Measurements from ENCODE around the gene GTPBP4. TPM values are rescaled to one million over a fixed set of nuclear protein-coding genes. Genes with fewer than 3 reads are reported as not detected.
"Not testable (repeated sequence)": the region's sequence is repeated elsewhere in the genome, so short reads cannot be mapped to it uniquely, and the experiment has no call there.

Gene GTPBP4
- total RNA-seq, 1 experiment from 2014 or later, result 71.1 TPM

DNA sequence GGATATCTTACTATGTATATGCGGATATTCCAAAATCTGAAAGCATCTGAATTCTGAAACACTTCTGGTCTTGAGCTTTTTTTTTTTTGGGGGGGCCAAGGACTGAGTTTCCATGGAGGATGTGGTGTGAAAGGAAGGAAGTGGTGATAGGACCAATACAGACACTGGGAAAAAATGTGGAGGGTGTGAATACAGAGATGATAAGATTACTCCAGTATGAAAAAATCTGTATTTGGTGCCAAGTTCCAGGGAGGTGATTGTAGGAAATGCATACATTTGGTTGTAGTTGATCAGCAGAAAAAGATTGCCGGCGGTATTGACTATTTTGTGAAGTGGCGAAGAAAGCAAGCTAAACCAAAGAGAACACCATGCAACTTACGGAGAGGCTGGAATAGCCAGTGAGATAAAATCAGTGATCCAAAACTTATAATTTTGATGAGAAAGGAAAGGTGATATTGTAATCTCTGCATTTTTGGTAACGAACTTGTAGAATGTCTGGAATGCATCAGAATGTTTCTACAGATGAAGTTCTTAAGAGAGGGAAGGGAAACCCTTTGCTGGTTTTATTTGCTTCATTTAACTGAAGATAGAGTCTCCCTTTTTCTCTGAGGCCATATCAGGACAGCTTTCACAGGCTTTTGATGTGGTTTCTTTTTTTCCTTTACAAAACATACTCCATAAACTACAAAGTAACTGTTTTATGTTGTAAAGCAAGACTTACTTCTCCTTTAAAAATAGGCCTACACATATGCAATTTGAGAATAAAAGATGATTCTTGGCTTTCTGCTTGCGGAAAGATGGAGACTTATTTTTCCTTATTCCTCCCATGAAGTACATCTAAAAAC is 73.9 kb downstream of the GTPBP4 start:
- no peak for DNase-seq (ENCODE audit: low read depth, low spot score)
- in situ Hi-C loops (cut with HindIII; ENCODE audit: low pct_unique_long_range_greater_than_20kb, low sequenced_read_pairs), result no loop called here

- no peak for DNase-seq (ENCODE audit: low read depth, low spot score)
- in situ Hi-C loops (cut with HindIII; ENCODE audit: low pct_unique_long_range_greater_than_20kb, low sequenced_read_pairs), result no loop called here
These were observed 75.1 kb downstream of the GTPBP4 start for GRCh38 chr10:1063232-1063865.

DNA sequence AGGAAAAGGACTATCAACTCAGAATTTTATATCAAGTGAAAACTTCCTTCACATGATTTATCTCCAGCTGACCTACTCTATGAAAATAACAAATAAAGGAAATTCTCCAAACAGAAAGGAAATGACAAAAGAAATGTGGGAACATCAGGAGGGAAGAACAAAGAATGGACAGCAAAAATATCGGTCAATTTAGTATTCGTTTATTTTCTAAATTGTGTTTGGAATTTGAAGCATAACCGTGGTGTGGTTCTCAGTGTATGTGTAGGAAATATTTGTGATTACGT is 76.7 kb downstream of the GTPBP4 start:
- DNase-seq (ENCODE audit: low read depth, low spot score), result no peak
- in situ Hi-C loops (cut with HindIII; ENCODE audit: low pct_unique_long_range_greater_than_20kb, low sequenced_read_pairs), result no loop called here

GRCh38 chr10:1066734-1067133 is 78.5 kb downstream of the GTPBP4 start:
- in situ Hi-C loops (cut with HindIII; ENCODE audit: low pct_unique_long_range_greater_than_20kb, low sequenced_read_pairs); DNase-seq (ENCODE audit: low read depth, low spot score): not testable (repeated sequence)

DNA sequence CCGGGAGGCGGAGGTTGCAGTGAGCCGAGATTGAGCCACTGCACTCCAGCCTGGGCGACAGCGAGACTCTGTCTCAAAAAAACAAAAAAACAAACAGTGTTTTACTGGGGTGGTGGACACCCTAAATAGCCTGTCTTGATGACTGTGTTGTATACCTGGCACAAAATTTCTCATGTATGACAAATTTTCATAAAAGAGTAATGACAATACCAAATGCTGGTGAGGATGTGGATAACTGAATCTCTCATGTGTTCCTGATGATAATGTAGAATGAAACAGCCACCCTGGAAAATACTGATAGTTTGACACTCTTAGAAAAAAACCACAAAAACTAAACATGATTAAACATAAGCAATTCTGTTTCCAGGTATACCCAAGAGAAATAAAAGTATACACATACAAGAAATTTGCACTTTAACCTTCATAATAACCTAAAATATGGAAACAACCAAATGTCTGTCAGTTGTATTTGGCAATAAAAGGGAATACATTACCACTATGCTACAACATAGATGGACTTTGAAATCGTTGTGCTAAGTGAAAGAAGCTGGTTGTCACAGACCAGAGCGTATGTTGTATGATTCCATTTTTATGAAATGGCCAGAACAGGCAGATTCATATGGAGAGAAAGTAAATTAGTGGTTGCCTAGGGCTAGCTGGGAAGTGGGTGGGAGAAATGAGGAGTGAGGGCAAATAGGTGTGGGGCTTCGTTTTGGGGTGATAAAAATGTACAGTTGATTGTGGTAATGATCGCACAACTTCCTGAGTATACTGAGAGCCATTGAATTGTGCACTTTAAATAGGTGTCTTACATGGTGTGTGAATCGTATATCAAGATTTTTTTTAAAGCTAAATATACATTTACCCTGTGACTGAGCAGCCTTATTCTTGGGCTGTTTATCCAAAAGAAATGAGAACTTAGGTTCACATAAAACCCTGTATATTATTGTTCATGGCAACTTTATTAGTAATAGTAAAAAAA is 80.4 kb downstream of the GTPBP4 start:
- in situ Hi-C loops (cut with HindIII; ENCODE audit: low pct_unique_long_range_greater_than_20kb, low sequenced_read_pairs), result no loop called here
- DNase-seq (ENCODE audit: low read depth, low spot score), result no peak

Other genes with a start within 250 kb of the GTPBP4 start
- gene LARP4B, start 56.7 kb upstream of the GTPBP4 start, total RNA-seq (2014; rRNA removed; shearing (Covaris generic)), result 22.5 and 23.1 TPM in 2 replicates
- gene IDI2, start 37.4 kb downstream of the GTPBP4 start, total RNA-seq (2014; rRNA removed; shearing (Covaris generic)), result 0.08 TPM in 1 of 2 replicates, not detected in the other
- gene IDI1, start 60.7 kb downstream of the GTPBP4 start, total RNA-seq (2014; rRNA removed; shearing (Covaris generic)), result 85.5 and 94.8 TPM in 2 replicates
- gene WDR37, start 68.0 kb downstream of the GTPBP4 start, total RNA-seq (2014; rRNA removed; shearing (Covaris generic)), result 5.7 and 7.6 TPM in 2 replicates